Measurements from ENCODE around the gene BICC1. TPM values are rescaled to one million over a fixed set of nuclear protein-coding genes. Genes with fewer than 3 reads are reported as not detected.

Gene BICC1, protein sequence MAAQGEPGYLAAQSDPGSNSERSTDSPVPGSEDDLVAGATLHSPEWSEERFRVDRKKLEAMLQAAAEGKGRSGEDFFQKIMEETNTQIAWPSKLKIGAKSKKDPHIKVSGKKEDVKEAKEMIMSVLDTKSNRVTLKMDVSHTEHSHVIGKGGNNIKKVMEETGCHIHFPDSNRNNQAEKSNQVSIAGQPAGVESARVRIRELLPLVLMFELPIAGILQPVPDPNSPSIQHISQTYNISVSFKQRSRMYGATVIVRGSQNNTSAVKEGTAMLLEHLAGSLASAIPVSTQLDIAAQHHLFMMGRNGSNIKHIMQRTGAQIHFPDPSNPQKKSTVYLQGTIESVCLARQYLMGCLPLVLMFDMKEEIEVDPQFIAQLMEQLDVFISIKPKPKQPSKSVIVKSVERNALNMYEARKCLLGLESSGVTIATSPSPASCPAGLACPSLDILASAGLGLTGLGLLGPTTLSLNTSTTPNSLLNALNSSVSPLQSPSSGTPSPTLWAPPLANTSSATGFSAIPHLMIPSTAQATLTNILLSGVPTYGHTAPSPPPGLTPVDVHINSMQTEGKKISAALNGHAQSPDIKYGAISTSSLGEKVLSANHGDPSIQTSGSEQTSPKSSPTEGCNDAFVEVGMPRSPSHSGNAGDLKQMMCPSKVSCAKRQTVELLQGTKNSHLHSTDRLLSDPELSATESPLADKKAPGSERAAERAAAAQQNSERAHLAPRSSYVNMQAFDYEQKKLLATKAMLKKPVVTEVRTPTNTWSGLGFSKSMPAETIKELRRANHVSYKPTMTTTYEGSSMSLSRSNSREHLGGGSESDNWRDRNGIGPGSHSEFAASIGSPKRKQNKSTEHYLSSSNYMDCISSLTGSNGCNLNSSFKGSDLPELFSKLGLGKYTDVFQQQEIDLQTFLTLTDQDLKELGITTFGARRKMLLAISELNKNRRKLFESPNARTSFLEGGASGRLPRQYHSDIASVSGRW
- total RNA-seq (2014; rRNA removed; shearing (Covaris generic)): 0.49 and 0.52 TPM in 2 replicates
- polyA plus RNA-seq (2014; cell fraction: nucleus; rRNA removed): 0.15 and 0.26 TPM in 2 replicates

DNA sequence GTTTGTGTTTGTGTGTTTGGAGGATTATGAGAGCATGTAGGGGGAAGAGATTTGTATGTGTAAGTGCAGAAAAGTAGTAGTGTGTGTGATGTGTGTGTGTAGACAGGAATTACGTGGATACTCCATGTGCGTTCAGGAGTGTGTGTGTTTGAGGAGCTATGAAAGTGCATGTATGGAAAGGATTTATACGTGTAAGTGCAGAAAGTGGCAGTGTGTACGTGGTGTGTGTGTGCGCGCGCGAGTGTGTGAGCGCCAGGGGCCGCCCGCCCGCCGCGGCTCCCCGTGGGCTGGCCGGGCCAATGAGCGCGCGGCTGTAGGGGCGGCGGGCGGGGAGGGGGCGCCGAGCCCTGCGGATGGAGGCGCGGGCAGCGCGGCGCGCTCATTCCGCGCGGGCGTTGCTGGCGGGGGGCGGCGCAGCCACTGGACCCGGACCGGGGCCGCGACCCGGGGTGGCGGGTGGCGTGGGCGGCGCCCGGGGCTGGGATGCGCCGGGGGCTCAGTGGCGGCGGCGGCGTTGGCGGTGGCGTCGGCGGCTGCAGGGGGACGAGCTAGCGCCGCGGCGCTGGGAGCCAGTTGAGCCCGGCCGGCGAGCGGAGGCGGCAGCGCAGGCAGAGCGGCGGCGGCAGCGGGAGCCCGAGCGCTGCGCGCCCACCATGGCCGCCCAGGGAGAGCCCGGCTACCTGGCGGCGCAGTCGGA lies at the start of gene BICC1:
Gene BICC1, plus strand, starts transcription at position 382 of the 697 bp plus-strand sequence. Its CDS starts 272 bp downstream, at position 654.
- DNase-seq (ENCODE audit: extremely low read depth, low read depth): no peak

DNA sequence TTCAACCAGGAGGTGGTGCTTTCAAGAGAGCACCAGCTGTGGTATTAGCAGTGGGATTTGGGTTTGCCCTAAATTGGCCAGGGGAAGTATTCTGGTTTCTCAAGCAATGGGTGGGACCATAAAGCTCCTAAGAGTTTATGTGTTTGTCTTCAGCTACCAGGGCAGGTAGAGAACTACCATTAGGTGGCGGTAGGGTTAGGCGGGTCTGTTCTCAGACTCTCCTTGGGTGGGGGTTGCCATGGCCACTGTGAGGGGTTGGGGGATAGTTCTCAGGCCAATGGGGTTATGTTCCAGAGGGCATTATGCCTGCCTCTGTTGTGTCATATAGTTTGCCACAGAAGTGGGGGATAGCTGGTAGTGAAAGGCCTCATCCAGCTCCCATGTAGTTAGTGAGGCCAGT lies 47.7 kb upstream of the BICC1 start:
- DNase-seq (ENCODE audit: extremely low read depth, low read depth): no peak

DNA sequence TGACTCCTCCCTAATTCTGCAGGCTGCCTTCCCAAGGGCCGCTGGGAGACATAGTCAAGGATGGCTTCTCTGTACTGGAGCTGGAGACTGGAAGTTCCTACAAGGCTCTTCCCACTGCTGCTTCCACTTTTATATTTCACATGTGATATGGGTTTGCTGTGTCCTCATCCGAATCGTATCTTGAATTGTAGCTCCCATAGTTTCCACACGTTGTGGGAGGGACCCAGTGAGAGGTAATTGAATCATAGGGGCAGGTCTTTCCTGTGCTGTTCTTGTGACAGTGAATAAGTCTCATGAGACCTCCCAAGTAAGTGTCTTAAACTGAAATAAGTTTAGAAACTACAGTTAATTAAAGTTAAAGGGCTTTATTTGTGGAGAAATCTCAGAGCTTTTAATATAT lies 47.0 kb upstream of the BICC1 start:
- DNase-seq (ENCODE audit: extremely low read depth, low read depth): no peak

DNA sequence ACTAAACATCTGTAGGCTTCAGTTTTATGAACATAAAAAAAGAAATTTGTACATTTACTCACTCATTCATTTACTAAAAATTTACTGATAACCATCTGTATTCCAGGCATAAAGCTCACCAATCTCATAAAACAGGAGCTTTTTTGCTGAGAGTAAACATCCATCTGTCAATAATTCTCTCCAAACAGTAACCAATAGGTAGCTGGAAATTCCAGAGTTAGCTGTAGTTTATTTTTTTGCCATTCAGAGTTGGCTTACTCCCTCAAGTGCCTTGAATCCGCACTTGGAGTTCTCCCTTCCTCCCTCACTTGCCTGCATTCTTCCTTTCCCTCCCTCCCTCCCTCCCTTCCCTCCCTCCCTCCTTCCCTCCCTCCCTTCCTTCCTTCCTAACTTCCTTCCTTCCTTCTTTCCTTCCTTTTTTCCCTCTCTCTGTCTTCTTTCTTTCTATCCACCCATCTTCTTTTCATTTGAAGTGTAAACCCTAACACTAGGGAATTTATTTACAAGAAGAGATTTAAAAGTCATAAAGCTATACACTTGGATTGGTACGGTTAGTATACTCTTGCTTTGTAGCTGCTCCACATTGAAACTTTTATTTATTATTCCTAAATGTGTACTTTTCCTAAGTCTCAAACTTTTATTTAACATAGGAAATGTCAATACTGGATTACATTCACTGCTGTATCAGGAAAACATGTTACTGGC lies 44.6 kb upstream of the BICC1 start:
- no peak for DNase-seq (ENCODE audit: extremely low read depth, low read depth)

DNA sequence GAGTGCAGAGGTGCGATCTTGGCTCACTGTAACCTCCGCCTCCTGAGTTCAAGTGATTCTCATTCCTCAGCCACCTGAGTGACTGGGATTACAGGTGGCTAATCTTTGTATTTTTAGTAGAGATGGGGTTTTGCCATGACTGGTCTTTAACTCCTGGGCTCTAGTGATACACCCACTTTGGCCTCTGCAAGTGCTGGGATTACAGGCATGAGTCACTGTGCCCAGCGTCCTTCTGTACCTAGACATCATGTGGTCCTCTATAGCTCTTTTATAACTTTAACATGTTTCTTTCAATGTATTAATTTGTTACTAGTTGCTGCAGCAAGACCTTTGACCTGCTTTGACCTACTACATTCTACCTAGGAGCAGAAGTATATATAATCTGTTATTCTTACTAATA lies 38.7 kb upstream of the BICC1 start:
- no peak for DNase-seq (ENCODE audit: extremely low read depth, low read depth)

DNA sequence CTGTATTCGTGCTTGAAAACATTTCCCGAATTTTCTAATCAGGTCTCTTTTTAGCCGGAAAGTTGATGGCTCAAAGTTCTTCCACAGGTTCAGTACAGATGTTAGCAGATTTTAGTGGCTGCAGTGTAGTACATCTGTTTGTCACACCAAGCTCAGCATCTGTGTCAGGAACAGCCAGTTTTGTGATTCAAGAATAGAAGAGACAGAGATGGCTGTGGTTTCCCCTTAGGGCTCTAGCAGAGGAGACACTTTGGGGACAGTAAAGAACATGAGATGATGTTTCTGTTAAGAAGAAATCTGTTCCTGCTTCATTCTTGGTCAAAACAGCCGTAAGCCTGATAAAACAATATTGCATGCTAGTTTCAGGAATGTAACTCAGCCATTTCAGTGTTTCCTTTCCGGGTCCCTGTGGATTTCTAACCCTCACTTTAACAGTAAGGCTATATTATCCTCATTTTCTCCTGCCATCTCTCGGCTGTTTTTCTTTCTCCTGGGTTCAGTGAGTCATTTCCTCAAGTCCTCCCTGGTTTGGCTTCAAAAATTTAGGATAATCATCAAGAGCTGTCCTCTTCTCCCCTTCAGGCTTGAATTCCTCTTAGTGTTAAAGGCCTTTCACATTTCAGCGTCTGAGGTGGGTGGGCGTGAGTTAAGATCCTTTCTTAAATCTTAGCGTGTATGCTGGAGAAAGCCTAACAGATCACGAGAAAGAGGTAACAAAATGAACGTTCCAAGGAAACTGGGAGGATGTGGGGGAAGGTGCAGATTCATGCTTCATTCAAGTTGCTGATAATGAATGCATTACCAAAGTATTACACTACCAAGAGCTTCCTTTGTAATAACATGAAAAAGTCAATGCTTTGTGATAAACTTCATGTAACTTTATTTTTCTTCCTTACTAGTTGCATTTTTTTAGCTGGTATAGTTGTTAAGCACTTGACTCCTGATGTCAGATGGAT lies 37.1 kb upstream of the BICC1 start:
- DNase-seq (ENCODE audit: extremely low read depth, low read depth): no peak

DNA sequence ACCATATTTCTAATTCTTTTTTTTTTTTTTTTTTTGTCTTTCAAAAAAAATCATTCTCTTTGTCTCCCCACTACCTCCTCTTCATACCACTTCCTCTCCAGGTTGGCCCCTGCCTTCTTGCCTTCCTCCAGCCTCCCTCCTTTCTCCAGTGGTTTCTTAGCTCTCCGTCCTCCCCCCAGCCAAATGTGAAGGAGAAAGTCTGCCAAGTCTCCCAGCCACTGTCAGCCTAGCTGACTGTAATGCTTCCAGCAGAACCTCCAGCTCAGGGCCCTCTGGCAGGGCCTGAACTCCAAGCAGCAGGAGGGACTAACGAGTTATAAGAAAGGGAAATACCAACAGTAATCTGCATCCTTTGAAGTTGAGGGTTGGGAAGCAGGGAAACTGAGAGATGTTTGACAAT lies 35.5 kb upstream of the BICC1 start:
- no peak for DNase-seq (ENCODE audit: extremely low read depth, low read depth)

DNA sequence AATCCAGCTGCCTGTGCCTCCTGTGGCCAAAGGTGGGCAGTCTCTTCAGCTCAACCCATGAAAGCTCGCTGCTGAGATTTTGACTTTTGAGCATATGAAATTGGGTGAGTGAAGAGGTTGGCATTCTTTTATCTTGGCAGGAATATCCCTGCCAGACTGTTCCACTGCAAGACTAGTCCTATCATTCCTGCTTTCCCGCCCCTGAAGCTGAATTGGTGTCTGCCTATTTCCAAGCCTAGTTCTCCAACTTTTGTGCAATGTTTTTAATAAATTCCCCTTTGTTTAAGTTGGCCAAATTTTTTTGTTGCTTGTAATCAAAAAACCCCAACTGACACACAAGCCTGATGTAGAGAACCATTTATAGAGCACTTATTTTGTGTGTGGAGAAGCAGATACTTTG lies 34.8 kb upstream of the BICC1 start:
- no peak for DNase-seq (ENCODE audit: extremely low read depth, low read depth)

DNA sequence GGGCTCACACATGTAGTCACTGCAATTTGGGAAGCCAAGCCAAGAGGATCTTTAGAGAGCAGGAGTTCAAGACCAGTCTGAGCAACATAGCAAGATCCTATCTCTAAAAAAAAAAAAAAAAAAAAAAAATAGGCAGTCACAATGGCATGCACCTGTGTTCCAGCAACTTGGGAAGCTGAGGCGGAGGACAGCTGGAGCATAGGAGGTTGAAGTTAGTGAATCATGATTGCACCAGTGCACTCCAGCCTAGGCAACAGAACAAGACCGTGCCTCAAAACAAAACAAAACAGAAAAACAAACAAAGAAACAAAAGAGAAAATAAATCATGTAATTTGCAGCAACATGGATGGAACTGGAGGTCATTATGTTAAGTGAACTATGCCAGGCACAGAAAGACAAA lies 33.6 kb upstream of the BICC1 start:
- no peak for DNase-seq (ENCODE audit: extremely low read depth, low read depth)

DNA sequence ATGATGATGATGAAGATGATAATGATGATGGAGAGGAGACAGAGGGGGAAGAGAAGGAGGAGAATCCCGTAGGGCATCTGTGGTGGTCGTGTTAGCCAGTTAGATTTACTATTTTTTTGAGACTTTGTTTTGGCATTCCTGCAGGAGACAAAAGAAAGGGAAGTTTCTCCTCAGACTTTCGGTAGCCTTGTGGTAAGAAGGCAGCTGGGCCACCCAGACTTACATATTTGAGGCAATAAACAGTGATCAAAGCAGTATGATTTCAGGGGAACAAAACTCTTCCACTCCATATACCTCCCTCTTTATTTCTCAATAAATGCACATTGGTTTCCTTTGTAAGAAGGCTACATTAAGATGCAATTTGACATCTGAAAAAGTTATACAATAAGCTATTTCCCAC lies 32.4 kb upstream of the BICC1 start:
- DNase-seq (ENCODE audit: extremely low read depth, low read depth): no peak

DNA sequence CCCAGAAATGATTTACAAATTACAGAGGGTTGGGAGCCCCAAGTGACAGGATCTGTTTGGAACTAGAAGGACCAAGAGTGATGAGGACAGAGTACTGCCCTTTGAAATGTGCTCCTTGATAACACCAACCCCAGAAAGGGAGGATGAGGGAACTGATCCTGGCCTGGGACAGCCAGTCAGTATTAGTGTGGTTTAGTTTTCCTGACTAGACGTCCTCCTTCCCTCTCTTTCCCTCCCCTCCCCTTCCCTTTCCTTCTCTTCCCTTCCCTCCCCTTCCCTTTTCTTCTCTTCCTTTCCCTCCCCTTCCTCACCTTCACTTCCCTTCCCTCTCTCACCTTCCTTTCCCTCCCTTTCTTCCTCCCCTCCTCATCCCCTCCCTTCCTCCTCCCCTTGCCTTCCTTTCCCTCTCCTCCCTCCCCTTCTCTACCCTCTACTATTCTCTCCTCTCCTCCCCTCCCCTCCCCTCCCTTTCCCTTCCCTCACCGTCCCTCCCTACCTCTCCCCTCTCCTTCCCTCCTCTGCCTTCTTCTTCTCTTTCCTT lies 31.0 kb upstream of the BICC1 start:
- no peak for DNase-seq (ENCODE audit: extremely low read depth, low read depth)

DNA sequence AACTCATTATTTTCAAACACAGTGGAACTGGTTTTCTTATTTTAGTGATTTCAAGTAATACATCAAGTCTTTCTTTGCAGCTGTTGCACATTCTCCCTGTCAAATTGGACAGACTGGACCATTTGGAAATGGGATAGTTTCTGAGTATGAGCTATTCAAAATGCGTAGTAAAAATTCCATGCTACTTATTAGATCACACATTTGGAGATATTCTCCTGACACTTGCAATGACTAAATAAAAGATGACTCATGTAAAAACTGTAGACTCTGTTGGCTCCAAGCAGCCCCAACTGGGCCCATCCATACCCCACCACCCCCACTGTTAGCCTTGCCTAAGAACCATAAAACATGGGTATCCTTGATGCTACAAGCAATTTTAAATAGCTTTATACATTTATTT lies 25.9 kb upstream of the BICC1 start:
- no peak for DNase-seq (ENCODE audit: extremely low read depth, low read depth)

DNA sequence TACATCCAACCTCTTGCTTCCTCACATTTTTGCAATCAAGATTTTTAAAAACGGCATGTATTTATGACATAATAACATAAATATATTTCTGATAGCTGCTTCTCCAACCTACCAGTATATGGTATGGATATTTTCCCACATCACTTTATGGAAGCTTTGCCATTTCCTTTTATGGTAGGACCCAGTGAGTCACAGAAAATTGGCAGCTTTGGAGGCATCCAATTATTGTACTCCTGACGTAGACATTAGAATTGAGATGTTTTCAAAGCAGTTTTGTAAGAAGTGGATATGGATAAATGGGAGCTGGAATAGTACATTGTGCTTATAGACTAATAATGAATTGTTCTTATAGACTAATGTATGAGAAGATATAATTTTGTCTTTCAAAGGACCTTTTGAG lies 23.8 kb upstream of the BICC1 start:
- DNase-seq (ENCODE audit: extremely low read depth, low read depth): no peak

DNA sequence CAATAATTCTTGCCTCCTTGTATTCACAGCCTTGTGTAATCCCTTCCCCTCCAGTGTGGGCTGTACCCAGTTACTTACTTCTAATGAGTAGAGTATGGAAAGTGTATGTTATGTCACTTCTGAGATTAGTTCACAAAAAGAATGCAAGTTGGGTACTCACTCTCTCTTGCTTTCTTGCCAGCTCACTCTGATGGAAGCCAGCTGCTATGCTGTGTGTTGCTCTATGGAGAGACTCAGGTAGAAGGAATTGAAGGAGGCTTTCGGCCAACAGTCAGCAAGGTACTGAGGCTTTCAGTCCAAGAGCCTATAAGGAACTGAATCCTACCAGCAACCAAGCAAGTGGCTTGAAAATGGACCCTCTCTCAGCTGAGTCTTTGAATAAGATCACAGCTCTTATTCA lies 9.7 kb upstream of the BICC1 start:
- DNase-seq (ENCODE audit: extremely low read depth, low read depth): no peak

DNA sequence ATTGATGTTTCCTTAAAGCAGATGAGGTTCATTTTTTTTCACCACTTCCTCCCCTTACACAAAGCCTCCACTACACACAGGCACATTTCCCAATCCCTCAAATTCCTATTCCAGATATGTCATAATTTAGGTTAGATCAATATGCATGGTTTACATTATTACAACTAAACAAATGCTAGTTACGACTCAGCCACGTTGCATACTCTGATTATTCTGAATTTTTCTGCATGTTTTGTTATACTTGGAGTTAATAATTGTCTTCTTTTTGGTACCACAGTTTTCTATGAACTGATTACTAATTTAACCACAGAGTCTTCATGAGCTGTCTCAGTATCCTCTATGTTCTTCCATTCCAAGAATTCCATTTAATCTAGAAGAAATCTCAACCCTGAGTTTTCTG lies 4.4 kb upstream of the BICC1 start:
- no peak for DNase-seq (ENCODE audit: extremely low read depth, low read depth)

DNA sequence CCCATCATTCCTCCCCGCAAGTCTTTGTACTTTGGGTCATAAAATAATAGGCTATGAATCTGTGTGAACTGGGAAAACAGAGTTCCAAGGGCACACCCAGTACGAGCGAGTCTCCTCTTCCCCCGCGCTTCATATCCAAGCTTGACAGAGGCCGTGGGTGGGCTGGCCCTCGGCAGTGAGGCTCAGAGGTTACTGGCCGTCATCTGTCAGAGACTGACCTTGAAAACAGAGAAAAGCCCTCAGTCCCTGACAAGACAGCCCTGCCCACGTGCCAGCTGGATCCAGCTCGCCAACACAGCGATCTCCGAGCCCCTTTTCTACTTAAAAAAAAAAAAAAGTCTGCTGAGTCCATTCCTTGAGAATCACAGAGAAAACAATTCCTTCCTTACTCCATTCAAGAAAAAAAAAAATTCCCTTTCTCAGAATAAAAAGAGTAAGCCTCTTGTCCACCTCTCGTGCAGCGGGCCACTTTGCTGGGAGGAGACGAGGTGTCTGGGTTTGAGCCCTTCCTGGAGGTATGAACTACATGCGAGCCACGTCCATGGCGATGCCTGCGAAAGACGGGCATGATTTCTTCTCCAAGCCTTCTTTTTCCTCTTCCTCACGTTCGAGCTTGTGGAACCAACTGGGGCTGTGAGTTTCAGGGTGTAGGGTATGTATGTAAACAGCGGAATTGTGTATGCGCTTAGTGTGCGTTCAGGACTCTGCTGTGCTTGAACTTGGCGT lies 744 bp upstream of the BICC1 start:
- DNase-seq (ENCODE audit: extremely low read depth, low read depth): no peak

DNA sequence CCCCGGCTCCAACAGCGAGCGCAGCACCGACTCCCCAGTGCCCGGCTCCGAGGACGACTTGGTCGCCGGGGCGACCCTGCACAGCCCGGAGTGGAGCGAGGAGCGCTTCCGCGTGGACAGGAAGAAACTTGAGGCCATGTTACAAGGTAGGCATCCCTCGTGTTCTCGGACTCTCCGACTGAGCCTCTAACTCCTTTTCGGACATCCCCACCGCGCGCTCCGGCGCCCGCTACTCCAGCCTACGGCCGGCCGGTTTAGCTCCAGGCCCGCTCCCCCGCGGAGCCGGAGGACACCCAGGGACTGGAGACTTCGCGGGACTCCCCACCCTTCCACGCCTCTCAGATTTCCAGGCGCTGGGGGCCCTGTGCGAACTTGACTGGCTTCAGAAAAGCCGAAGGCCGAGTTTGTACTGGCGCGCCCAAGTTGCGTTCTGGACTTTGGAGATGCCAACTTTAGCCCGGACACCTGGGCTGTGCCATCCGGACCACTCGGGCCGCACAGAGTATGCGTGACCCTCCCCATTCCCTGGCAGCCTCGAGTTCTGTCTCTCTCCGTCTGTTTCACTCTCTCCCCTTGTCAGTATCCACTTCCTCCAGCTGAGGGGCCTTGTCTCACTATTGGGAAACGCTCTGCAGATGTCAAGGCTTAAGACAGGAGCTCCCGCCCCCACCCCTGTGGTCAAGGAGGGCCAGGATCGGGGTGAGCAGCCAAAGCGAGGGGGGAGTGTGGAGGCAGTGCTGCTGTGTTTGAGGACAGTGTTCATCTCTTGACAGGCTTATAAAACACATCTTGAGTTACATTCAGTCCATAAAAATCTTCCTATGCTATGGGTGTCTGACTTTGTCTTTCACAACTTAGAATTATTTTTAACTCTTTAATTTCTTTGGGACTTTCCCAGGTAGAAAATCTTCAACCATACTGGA lies 777 bp downstream of the BICC1 start:
- no peak for DNase-seq (ENCODE audit: extremely low read depth, low read depth)

Measured in NCI-H460 (cell line).